Peyer's patch (tissue), 4 donors: ENCODE data around the gene GAP43. TPM values are rescaled to one million over a fixed set of nuclear protein-coding genes. Genes with fewer than 3 reads are reported as not detected.

ENCODE experiments used
- DNase-seq, 3 donors: peaks; one replicate each; pipeline ENCODE4 v3.0.0-alpha.2; 2017 to 2019
- H3K27ac ChIP-seq, 4 donors: fragments of 200-600 bp; sonication (generic); one replicate each; pipeline ENCODE4 v1.5.1; 2016 to 2019
- H3K27me3 ChIP-seq, 2 donors: fragments of 200-600 bp; sonication (generic); one replicate each; pipeline ENCODE4 v1.5.1; 2019
- H3K36me3 ChIP-seq, 3 donors: fragments of 200-600 bp; sonication (generic); one replicate each; pipeline ENCODE4 v1.5.1; 2016 to 2019
- H3K4me1 ChIP-seq, 4 donors: fragments of 200-600 bp; sonication (generic); one replicate each; pipeline ENCODE4 v1.5.1; 2016 to 2019
- H3K4me3 ChIP-seq, 4 donors: fragments of 200-600 bp; sonication (generic); 1 replicate in 3 of 4; 2 replicates in 1 of 4; pipeline ENCODE4 v1.5.1; 2016 to 2019; ENCODE audit warnings: mild to moderate bottlenecking in 1 of 4
- H3K9me3 ChIP-seq, 4 donors: fragments of 200-600 bp; sonication (generic); one replicate each; pipeline ENCODE4 v1.5.1; 2016 to 2019; ENCODE audit warnings: mild to moderate bottlenecking in 1 of 4
- CTCF ChIP-seq, 6 experiments: fragments of 450-650 bp in 4 of 6; fragments of 200-600 bp in 2 of 6; sonication (generic) in 1 of 6; IDR thresholded peaks; one replicate each; pipeline ENCODE4 v1.5.1; 2017 to 2019; ENCODE audit warnings: antibody characterized with exemption in 6 of 6, mild to moderate bottlenecking in 3 of 6, moderate library complexity in 1 of 6
- POLR2A ChIP-seq, 2 donors: fragments of 450-650 bp; IDR thresholded peaks; one replicate each; pipeline ENCODE4 v1.5.1; 2017; ENCODE audit warnings: antibody characterized with exemption in 2 of 2, mild to moderate bottlenecking in 2 of 2, moderate library complexity in 2 of 2
- total RNA-seq, 4 donors: library from RNA; depleted of rRNA; stranded (reverse); fragments of >200 nt; gene quantifications; one replicate each; pipeline ENCODE4 v1.1.0, GENCODE V29; 2016

Gene GAP43
- total RNA-seq, 4 donors from 2014 or later: 1.5 to 1.9 TPM; not detected in 2

- no peaks in the 10 kb centered on the region for H3K36me3 ChIP-seq
- H3K9me3 ChIP-seq: no peaks in the 10 kb centered on the region
- no peak for TF ChIP-seq CTCF (IDR thresholded peaks at IDR 0.05)
- no peak for TF ChIP-seq POLR2A (IDR thresholded peaks at IDR 0.05)
- no peaks in the 10 kb centered on the region for H3K27me3 ChIP-seq
- no peaks in the 10 kb centered on the region for H3K4me1 ChIP-seq
- no peak overlapping the region for H3K4me3 ChIP-seq
- no peak for DNase-seq
- no peak overlapping the region for H3K27ac ChIP-seq
These were observed 68.7 kb downstream of the GAP43 start for GRCh38 chr3:115691964-115692363.

DNA sequence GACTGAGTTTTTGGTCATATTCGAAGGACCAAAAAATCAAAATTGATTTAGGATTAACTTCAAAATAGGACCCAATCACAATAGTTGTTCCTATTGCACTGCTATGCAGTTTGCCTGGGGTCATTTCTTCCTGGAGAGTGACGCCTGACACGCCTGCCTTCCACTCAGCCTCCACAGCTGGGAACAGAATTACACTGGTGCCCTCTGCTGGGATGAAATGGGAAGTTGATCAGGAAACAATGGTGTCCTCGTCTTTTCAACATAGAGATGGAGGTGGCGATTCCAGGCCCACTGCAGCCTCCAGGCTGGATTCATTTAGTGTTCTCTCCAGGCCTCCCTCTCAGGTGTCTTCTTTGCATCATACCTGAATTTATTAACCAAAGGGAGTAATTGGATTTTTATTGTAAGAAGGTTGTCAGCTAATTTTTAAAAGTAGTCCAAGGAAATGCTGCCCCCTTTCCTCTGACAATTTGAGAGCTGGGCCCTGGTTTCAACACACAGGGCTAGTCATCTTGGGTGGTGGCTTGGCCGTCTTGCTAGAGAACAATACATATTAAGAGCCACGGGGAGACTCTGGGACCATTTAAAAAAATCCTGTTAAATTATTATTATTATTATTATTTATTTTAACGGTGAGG is 69.7 kb downstream of the GAP43 start:
- H3K27me3 ChIP-seq: no peaks in the 10 kb centered on the region
- H3K4me3 ChIP-seq: no peak overlapping the region
- H3K4me1 ChIP-seq: no peaks in the 10 kb centered on the region
- TF ChIP-seq CTCF (IDR thresholded peaks at IDR 0.05): peak; percentile 27 to 77 (median 70)
- no peak for TF ChIP-seq POLR2A (IDR thresholded peaks at IDR 0.05)
- peak; percentile 53 to 85 (median 62) for DNase-seq
- H3K27ac ChIP-seq: no peak overlapping the region
- no peaks in the 10 kb centered on the region for H3K36me3 ChIP-seq
- H3K9me3 ChIP-seq: no peaks in the 10 kb centered on the region

GRCh38 chr3:115693868-115694267 is 70.6 kb downstream of the GAP43 start:
- H3K9me3 ChIP-seq: no peaks in the 10 kb centered on the region
- no peak overlapping the region for H3K27ac ChIP-seq
- no peaks in the 10 kb centered on the region for H3K36me3 ChIP-seq
- H3K4me1 ChIP-seq: peaks cover 0 to 2% (median 0%) of the 10 kb centered on the region in 4 donors
- no peak for DNase-seq
- TF ChIP-seq POLR2A (IDR thresholded peaks at IDR 0.05): no peak
- no peak for TF ChIP-seq CTCF (IDR thresholded peaks at IDR 0.05)
- H3K27me3 ChIP-seq: no peaks in the 10 kb centered on the region
- H3K4me3 ChIP-seq: no peak overlapping the region

DNA sequence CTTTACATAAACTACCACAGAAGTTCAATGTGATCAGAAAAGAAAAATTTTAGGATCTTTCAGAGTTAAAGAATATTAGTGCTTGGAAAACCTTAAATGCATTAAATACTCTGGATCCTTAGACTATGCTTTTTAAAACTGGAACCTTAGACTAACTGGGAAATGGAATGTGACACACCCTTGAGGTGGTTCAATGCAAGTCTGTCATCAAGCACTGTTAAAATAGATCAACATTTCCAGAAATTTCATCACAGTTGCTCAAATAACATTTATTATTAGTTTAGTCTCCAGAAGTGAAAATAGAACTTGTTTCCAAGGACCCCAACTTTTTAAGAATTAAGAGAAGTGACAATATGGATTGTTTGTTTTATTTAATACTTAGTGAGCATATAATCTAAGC is 71.8 kb downstream of the GAP43 start:
- H3K27me3 ChIP-seq: no peaks in the 10 kb centered on the region
- no peak for DNase-seq
- H3K9me3 ChIP-seq: no peaks in the 10 kb centered on the region
- H3K4me3 ChIP-seq: no peak overlapping the region
- no peaks in the 10 kb centered on the region for H3K36me3 ChIP-seq
- no peak overlapping the region for H3K27ac ChIP-seq
- TF ChIP-seq POLR2A (IDR thresholded peaks at IDR 0.05): no peak
- TF ChIP-seq CTCF (IDR thresholded peaks at IDR 0.05): no peak
- peaks cover 0 to 8% (median 0%) of the 10 kb centered on the region in 4 donors for H3K4me1 ChIP-seq

GRCh38 chr3:115697263-115698053 is 74.1 kb downstream of the GAP43 start:
- H3K9me3 ChIP-seq: no peaks in the 10 kb centered on the region
- peaks cover 0 to 8% (median 0%) of the 10 kb centered on the region in 4 donors for H3K4me1 ChIP-seq
- H3K4me3 ChIP-seq: no peak overlapping the region
- no peak for DNase-seq
- H3K27me3 ChIP-seq: no peaks in the 10 kb centered on the region
- H3K27ac ChIP-seq: no peak overlapping the region
- H3K36me3 ChIP-seq: no peaks in the 10 kb centered on the region
- TF ChIP-seq CTCF (IDR thresholded peaks at IDR 0.05): no peak
- no peak for TF ChIP-seq POLR2A (IDR thresholded peaks at IDR 0.05)
